Colonic mucosa (tissue), 4 donors: ENCODE measurements around the gene GLIPR1. TPM values are rescaled to one million over a fixed set of nuclear protein-coding genes. Genes with fewer than 3 reads are reported as not detected.
"Not testable (repeated sequence)": the region's sequence is repeated elsewhere in the genome, so short reads cannot be mapped to it uniquely, and the experiment has no call there.

Experiments
- DNase-seq: peaks from one replicate; pipeline ENCODE4 v3.0.0-alpha.2; 2020
- H3K27ac ChIP-seq: fragments of 200-600 bp; one replicate; pipeline ENCODE4 v1.8.0; 2021
- H3K27me3 ChIP-seq: fragments of 200-600 bp; one replicate; pipeline ENCODE4 v1.8.0; 2021
- H3K36me3 ChIP-seq: fragments of 200-600 bp; one replicate; pipeline ENCODE4 v1.8.0; 2021
- H3K4me1 ChIP-seq: fragments of 200-600 bp; one replicate; pipeline ENCODE4 v1.8.0; 2021; ENCODE audit warnings: mild to moderate bottlenecking
- H3K4me3 ChIP-seq: fragments of 200-600 bp; one replicate; pipeline ENCODE4 v1.8.0; 2021
- H3K9ac ChIP-seq, 2 donors: one replicate each; pipeline ENCODE4 v1.7.0; 2013; ENCODE audit warnings: control low read depth in 2 of 2, low read depth in 2 of 2, low read length in 2 of 2
- H3K9me3 ChIP-seq: fragments of 200-600 bp; one replicate; pipeline ENCODE4 v1.8.0; 2021
- intact Hi-C: fragments of 100-400 bp; cut with DNase I; formaldehyde crosslinking; loops from one replicate; pipeline ENCODE4 v1.14.1; 2022
- total RNA-seq, 2 donors: library from RNA; stranded (reverse); fragmentation: NEBNext Ultra II Directional in 1 of 2; extraction: Animal tissue kit (Norgen Biotek cat#: 25700) in 1 of 2; gene quantifications; one replicate each; pipeline ENCODE4 v1.2.1, GENCODE V29; 2021
- TF ChIP-seq, protein P1 (sequence below): fragments of 200-600 bp; IDR thresholded peaks from one replicate; pipeline ENCODE4 v1.8.0; 2022; ENCODE audit warnings: antibody characterized with exemption, mild to moderate bottlenecking
- donor health status: healthy.
- donor health status: DM: no; HTN: no; CAD: no.
- donor health status: DM: no; HTN: no; CAD: no.

The GLIPR1 gene
- total RNA-seq, 2 donors from 2014 or later, result 1.8 to 11.0 TPM

DNA sequence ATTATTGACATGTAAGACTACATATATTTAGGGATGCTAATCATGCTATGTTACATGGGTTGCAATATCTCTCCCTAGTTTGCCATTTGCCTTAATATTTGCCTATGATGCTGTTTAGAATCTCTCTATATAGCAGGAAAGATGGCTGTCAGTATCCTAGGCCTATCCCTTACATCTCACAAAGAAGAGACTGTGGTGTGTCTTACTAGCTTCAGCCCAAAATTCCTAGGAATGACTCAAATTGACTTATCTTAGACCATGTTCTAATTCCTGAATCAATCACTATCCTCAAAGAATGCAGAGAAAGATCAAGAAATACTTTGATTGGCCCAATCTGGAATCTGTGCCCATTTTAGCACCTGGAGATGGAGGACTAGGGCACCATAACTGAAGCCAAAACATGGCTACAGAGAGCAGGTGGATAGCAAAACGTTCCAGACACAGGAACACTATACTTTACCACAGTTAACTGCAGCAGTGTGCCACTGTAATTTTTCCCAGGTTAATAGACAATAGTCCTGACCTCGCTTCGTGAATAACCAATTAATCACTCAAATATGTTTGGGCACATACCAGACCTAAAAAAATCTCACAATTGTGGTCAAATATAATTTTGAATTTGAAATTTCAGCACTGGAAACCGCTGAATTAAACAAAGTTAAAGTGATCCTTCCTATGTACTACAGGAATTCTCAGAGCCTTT lies 32.7 kb upstream of the GLIPR1 start:
- TF ChIP-seq, protein P1, sequence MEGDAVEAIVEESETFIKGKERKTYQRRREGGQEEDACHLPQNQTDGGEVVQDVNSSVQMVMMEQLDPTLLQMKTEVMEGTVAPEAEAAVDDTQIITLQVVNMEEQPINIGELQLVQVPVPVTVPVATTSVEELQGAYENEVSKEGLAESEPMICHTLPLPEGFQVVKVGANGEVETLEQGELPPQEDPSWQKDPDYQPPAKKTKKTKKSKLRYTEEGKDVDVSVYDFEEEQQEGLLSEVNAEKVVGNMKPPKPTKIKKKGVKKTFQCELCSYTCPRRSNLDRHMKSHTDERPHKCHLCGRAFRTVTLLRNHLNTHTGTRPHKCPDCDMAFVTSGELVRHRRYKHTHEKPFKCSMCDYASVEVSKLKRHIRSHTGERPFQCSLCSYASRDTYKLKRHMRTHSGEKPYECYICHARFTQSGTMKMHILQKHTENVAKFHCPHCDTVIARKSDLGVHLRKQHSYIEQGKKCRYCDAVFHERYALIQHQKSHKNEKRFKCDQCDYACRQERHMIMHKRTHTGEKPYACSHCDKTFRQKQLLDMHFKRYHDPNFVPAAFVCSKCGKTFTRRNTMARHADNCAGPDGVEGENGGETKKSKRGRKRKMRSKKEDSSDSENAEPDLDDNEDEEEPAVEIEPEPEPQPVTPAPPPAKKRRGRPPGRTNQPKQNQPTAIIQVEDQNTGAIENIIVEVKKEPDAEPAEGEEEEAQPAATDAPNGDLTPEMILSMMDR, result no peak
- no peaks in the 10 kb centered on the region for H3K27me3 ChIP-seq
- intact Hi-C loops, result no loop called here
- H3K36me3 ChIP-seq, result no peaks in the 10 kb centered on the region
- H3K9ac ChIP-seq, result no peak overlapping the region
- no peak for DNase-seq
- H3K9me3 ChIP-seq, result no peaks in the 10 kb centered on the region
- H3K27ac ChIP-seq, result no peak overlapping the region
- no peak overlapping the region for H3K4me3 ChIP-seq
- H3K4me1 ChIP-seq, result no peaks in the 10 kb centered on the region

DNA sequence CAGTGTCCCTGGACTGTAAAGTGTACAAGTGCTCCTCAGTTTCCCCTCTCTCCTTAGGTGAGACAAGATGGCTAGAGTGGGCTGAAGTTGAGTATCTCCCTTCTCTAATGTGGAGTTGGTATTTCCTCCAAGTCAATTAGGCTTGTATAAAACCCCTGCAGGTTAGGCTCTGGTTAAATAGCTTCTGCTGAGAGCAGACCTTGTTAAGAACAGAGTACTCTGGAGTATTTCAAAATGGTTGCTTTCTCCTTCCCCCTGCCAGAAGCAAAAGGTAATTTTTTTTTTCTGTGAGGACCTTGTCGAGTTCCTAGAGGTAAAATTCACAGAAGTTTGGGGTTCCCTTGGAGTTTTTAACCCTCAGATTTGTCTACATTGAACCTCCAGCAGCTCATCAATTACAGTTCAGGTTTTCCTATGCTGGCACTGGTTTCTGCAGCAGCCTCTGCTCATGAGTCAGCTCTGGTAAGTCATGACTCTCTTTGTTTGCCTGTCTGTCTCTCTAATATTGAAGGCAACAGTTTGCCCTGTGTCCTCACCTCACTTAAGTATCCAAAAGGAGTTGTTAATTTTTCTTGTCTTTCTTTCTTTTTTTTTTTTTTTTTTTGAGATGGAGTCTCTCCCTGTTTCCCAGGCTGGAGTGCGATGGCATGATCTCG lies 27.8 kb upstream of the GLIPR1 start:
- DNase-seq, result no peak
- TF ChIP-seq, protein P1, result no peak
- no peak overlapping the region for H3K4me3 ChIP-seq
- H3K27me3 ChIP-seq, result no peaks in the 10 kb centered on the region
- no peak overlapping the region for H3K27ac ChIP-seq
- H3K9ac ChIP-seq, result no peak overlapping the region
- no peaks in the 10 kb centered on the region for H3K4me1 ChIP-seq
- intact Hi-C loops, result no loop called here
- no peaks in the 10 kb centered on the region for H3K36me3 ChIP-seq
- H3K9me3 ChIP-seq, result no peaks in the 10 kb centered on the region

DNA sequence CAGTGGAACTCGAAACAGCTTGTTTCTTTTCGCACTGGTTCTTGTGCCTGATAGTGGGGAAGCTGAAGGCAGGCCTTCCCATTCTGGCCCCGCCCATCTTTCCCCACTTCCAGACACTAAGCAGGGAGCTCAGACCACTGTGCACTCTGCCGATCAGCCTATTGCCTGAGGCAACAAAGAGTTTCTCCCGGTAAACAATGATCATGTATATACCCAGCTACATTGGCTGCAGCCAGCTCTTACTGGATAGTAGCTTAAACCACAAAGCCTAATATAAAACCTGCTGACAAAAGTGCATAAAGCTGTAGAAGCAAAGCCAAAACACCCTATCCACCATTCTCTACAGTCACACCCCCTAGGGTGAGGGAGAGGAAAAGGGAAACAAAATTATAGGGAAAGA lies 24.7 kb upstream of the GLIPR1 start:
- intact Hi-C loops, result no loop called here
- no peaks in the 10 kb centered on the region for H3K4me1 ChIP-seq
- TF ChIP-seq, protein P1, result no peak

DNA sequence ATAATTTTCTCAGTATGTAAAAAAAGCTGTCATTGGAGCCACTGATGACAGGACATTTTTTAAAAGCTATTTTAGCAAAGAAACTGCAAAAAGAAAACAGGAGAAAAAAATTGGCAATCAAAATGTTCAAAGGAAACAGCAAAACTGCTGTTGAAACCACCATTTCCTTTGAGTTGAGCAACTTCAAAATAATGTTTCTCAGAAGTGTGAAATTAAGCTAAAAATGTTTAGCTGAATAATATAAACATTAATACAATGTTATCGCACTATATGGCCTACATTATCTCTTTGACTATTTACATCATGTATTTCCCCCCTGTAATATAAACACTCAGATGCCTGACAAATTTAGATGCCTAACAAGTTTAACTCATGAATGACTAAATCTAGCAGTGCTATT lies 23.4 kb upstream of the GLIPR1 start:
- Histone ChIP-seq H3K36me3 (no peaks in the 10 kb centered on the region), H3K4me1 (no peaks in the 10 kb centered on the region), H3K4me3 (no peak overlapping the region), H3K9ac (no peak overlapping the region), H3K9me3 (no peaks in the 10 kb centered on the region), H3K27ac (no peak overlapping the region), H3K27me3 (no peaks in the 10 kb centered on the region)
- intact Hi-C loops, result no loop called here
- TF ChIP-seq, protein P1, result no peak
- no peak for DNase-seq

More for the DNA sequence above, 24.7 kb upstream of the GLIPR1 start:
- Histone ChIP-seq H3K4me3 (no peak overlapping the region), H3K27me3 (no peaks in the 10 kb centered on the region), H3K27ac (no peak overlapping the region), H3K9ac (no peak overlapping the region), H3K9me3 (no peaks in the 10 kb centered on the region), H3K36me3 (no peaks in the 10 kb centered on the region)
- DNase-seq, result no peak

DNA sequence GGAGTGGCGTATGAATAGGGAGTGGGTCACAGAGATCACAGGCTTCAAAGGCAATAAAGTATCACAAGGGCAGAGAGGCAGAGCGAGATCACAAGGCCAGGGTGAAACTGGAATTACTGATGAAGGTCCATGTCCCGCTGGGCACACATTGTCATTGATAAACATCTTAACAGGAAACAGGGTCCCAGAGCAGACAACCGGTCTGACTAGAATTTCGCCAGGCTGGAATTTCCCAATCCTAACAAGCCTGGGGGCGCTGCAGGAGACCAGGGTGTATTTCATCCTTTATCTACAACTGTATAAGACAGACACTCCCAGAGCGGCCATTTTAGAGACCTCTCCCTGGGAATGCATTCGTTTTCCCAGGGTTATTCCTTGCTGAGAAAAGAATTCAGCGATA lies 22.7 kb upstream of the GLIPR1 start:
- DNase-seq, H3K9ac ChIP-seq, intact Hi-C loops, H3K36me3 ChIP-seq, H3K4me1 ChIP-seq, H3K27ac ChIP-seq, H3K9me3 ChIP-seq, H3K4me3 ChIP-seq, H3K27me3 ChIP-seq: not testable (repeated sequence)

DNA sequence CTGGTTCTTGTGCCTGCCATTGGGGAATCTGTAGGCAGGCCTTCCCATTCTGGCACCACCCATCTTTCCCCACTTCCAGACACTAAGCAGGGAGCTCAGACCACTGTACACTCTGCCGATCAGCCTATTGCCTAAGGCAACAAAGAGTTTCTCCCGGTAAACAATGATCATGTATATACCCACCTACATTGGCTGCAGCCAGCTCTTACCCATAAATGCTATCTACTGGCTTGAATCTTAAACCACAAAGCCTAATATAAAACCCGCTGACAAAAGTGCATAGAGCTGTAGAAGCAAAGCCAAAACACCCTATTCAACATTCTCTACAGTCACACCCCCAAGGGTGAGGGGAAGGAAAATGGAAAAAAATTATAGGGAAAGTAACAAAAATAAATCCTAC lies 20.8 kb upstream of the GLIPR1 start:
- DNase-seq, result no peak
- Histone ChIP-seq H3K27me3 (no peaks in the 10 kb centered on the region), H3K4me1 (no peaks in the 10 kb centered on the region), H3K4me3 (no peak overlapping the region), H3K36me3 (no peaks in the 10 kb centered on the region), H3K27ac (no peak overlapping the region), H3K9ac (no peak overlapping the region), H3K9me3 (no peaks in the 10 kb centered on the region)
- TF ChIP-seq, protein P1, result no peak
- intact Hi-C loops, result no loop called here
